GM12865 (cell line): Measurements from ENCODE around the gene DLL1.

Experiments used
- DNase-seq: peaks from one replicate; pipeline ENCODE4 v3.0.0; 2010; ENCODE audit warnings: low read depth
- H3K4me3 ChIP-seq: 2 replicates; pipeline ENCODE4 v1.5.1; 2011; ENCODE audit warnings: mild to moderate bottlenecking, low read depth, low read length, control low read depth
- TF ChIP-seq, protein P1 (sequence below): IDR thresholded peaks from 2 replicates; pipeline ENCODE4 v1.5.1; 2011; ENCODE audit warnings: low read length, control low read depth, low read depth, inconsistent platforms; ENCODE audit not compliant: insufficient read depth; ENCODE audit errors: missing control alignments

DLL1 gene

DNA sequence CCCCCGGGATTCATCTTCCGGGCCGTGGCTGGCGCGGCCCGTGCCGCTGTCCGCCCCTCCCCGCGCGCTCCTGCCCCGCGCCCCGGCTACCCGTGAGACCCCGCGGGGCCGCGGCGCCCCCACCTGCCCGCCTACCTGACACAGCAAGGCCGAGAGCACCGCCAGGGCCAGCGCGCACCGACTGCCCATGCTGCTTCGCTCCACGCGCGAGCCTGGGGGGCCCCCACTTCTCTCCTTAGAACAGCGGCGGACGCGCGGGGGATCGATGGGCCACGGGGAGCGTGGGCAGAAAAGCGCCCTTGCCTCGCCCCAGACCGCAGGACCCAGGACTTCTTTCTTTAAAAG is 955 bp downstream of the DLL1 start:
- no peak for DNase-seq
- peak overlapping the region; percentile 69 for H3K4me3 ChIP-seq
- TF ChIP-seq, protein P1, sequence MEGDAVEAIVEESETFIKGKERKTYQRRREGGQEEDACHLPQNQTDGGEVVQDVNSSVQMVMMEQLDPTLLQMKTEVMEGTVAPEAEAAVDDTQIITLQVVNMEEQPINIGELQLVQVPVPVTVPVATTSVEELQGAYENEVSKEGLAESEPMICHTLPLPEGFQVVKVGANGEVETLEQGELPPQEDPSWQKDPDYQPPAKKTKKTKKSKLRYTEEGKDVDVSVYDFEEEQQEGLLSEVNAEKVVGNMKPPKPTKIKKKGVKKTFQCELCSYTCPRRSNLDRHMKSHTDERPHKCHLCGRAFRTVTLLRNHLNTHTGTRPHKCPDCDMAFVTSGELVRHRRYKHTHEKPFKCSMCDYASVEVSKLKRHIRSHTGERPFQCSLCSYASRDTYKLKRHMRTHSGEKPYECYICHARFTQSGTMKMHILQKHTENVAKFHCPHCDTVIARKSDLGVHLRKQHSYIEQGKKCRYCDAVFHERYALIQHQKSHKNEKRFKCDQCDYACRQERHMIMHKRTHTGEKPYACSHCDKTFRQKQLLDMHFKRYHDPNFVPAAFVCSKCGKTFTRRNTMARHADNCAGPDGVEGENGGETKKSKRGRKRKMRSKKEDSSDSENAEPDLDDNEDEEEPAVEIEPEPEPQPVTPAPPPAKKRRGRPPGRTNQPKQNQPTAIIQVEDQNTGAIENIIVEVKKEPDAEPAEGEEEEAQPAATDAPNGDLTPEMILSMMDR = no peak

DNA sequence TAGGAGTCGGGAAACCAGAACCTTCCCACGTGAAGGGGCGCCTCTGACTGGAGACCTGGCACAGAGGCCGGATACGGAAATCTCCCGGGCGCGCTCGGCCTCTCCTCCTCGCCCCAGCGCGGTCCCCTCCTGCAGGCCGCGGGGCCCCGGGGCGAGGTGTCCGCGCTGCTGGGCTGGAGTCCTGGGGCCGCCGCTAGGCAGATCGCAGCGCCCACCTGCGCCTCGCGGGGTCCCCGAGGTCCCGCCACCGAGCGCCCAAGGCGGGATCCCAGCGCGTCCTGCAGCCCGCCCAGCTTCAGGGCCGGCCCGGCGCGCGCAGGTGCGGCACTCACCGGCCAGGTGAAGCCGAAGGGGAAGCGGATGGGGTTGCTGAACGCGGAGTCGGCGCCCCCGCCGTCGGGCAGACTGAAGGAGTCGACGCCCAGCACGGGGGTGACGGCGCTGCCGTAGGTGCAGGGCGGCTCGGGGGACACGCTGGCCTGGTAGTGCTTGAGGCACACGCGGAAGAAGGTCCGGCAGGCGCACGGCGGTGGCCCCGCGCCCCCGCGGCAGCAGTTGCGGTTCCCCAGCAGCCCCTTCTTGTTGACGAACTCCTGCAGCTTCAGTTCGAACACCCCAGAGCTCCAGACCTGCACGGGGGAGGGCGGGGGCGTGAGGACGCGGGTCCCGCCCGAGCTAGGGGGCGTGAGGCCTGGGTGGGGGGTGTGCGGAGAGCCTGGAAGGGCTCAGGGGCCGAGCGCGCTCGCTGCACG is 1.5 kb downstream of the DLL1 start:
- DNase-seq = no peak
- H3K4me3 ChIP-seq = peak overlapping the region; percentile 69

DNA sequence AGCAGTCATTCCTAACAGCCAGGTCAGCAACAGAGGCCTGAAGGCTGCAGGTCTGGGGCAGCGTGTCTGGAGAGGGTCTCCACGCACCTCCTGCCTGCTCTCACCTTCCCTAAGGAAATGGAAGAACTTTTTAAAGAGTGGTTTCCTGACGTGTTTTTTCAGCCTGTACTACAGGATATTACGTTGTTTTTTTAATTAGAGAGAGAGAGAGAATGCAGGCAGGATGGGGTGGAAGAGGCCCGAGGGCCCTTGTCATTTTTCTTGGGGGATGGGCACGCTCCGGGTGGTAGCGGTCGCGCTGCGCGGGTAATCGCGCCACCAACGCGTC is 2.1 kb downstream of the DLL1 start:
- no peak for DNase-seq
- TF ChIP-seq, protein P1 = no peak
- H3K4me3 ChIP-seq = peak overlapping the region; percentile 69; the same call in 1 of the 2 replicates

More for the DNA sequence above, 1.5 kb downstream of the DLL1 start:
- TF ChIP-seq, protein P1 = no peak

DNA sequence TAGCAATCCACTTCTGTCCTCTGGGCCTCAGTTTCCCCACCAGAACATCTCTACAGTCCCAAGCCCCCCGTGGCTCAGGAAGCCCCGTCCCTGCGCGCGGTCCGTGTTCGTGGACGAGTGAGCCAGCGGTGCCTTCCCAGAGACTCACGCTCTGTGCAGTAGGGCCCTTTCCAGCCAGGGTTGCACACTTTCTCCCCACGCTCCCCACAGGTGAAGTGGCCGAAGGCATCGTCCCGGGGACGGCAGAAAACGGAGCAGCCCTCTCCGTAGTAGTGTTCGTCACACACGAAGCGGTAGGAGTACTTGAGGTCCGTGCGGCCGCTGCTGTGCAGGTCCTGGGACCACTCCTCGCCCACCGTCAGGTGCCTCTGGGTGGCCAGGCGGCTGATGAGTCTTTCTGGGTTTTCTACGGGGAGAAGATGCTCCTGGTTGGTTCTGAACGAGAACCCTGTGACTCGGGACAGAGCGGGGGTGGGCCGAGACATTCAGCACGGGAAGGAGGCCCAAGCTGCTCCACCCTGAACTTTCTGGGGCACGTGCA is 2.7 kb downstream of the DLL1 start:
- no peak overlapping the region for H3K4me3 ChIP-seq
- no peak for DNase-seq

DNA sequence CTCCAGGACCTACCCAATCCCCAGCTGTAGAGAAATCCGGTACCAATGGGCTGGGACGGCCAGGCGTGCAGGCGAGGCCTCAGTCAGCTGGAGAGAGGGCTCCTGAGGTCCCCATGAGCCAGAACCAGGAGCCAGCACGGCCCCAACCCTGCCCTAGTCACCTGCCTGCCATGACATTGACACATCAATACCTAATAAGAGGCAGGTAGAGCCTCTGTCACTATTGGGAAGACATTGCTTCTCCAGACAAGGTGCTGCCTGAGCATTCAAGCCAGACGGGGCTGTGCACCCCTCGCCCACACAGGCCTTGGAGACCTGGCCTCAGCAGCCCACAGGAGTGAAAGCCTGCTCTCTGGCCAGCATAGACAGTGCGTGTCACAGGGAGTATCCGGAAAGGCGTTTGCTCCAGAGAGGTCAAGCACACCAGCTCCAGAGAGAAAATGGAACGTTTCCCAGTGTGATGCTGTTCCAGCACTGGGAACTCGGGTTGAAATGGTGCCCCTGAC is 3.5 kb downstream of the DLL1 start:
- no peak overlapping the region for H3K4me3 ChIP-seq
- TF ChIP-seq, protein P1 = no peak
- no peak for DNase-seq

More for the DNA sequence above, 2.7 kb downstream of the DLL1 start:
- TF ChIP-seq, protein P1 = no peak

DNA sequence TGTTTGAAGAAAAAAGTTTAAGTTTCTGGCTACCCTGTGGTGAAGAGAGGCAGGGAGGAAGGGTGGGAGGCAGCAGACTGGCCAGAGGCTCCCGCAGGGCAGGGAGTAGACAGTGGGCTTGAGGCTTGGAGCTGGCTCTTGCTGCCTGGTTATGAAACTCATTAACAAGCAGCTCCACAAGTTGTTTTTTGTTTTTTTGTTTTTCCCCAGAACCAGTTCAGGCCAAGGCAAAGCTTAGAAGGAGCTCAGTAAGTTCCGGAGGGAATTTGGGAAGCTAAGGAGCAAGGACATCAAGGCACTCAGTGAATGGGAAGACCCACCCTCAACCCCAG is 4.0 kb downstream of the DLL1 start:
- H3K4me3 ChIP-seq = no peak overlapping the region

More for the DNA sequence above, 4.0 kb downstream of the DLL1 start:
- DNase-seq = no peak
- TF ChIP-seq, protein P1 = no peak
